Calu3 (cell line): ENCODE data around the gene HIF1AN. TPM values are rescaled to one million over a fixed set of nuclear protein-coding genes. Genes with fewer than 3 reads are reported as not detected.
A peak's percentile ranks its signal among the peaks of the same experiment; 100 is the strongest.

Source experiments
- BruUV-seq: library from RNA; stranded (reverse); fragments of 400-500 nt; replicated peaks from 2 replicates; lab custom pipeline; 2021; lab: Mats Ljungman, UMichigan
- CTCF ChIA-PET: fragments of 300-600 bp; sonication (Branson Sonifier 250); formaldehyde crosslinking; loops from one replicate; lab custom pipeline; 2022; ENCODE audit warnings: antibody characterized with exemption; lab: Charles Lee
- DNase-seq: peaks from one replicate; pipeline ENCODE4 v3.0.0; 2022
- H3K27ac Mint-ChIP-seq: one replicate; pipeline ENCODE4 v1.8.0; 2022; ENCODE audit warnings: mixed read lengths; ENCODE audit not compliant: unreplicated experiment
- H3K27me3 Mint-ChIP-seq: one replicate; pipeline ENCODE4 v1.8.0; 2022; ENCODE audit warnings: mixed read lengths; ENCODE audit not compliant: unreplicated experiment
- H3K36me3 Mint-ChIP-seq: one replicate; pipeline ENCODE4 v1.8.0; 2022; ENCODE audit warnings: mild to moderate bottlenecking, moderate library complexity, mixed read lengths; ENCODE audit not compliant: insufficient read depth, unreplicated experiment
- H3K4me1 Mint-ChIP-seq: one replicate; pipeline ENCODE4 v1.8.0; 2022; ENCODE audit warnings: mild to moderate bottlenecking, low read depth, mixed read lengths; ENCODE audit not compliant: unreplicated experiment
- H3K4me3 Mint-ChIP-seq: one replicate; pipeline ENCODE4 v1.8.0; 2022; ENCODE audit warnings: mild to moderate bottlenecking, low read depth, moderate library complexity, mixed read lengths; ENCODE audit not compliant: unreplicated experiment
- H3K9me3 Mint-ChIP-seq: one replicate; pipeline ENCODE4 v1.8.0; 2022; ENCODE audit warnings: low read depth, mixed read lengths; ENCODE audit not compliant: unreplicated experiment
- intact Hi-C: fragments of 100-400 bp; cut with micrococcal nuclease; formaldehyde crosslinking; loops from one replicate; pipeline ENCODE4 v1.10.0; 2022; ENCODE audit not compliant: unreplicated experiment
- total RNA-seq: library from RNA; stranded (reverse); gene quantifications from 2 replicates; pipeline ENCODE4 v1.2.3, GENCODE V29; 2022
- TF ChIP-seq, protein P1 (sequence below): fragments of 200-600 bp; IDR thresholded peaks from one replicate; pipeline ENCODE4 v1.8.0; 2022; ENCODE audit warnings: antibody characterized with exemption; ENCODE audit not compliant: unreplicated experiment

Gene HIF1AN
- total RNA-seq, 1 experiment from 2014 or later = 36.3 TPM

DNA sequence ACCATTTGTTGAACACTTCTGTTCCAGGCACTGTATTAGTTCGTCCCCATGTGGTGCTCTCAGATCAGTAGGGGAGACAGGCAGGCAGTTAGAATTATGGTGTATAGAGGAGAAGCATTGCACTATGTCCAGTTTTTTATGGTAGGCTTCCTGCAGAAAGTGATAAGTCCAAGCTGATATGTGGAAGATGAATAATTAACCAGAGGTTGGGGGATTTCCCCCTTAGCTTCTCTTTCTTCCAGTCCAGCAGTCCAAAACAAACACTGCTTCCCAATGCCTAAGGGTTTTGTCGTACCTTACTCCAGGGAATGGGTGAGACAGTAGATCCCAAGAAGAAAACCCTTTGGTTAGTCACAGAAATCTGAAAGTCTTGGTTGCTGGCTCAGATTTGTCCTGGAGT, 19.2 kb downstream of the HIF1AN start:
- CTCF ChIA-PET = interaction anchor here (0.8 to 0.9 kb wide), 2 partner anchors 19 to 368 kb away, joined by 3 to 4 read pairs; partner anchors contain the start of gene HIF1AN
- intact Hi-C loops = no loop called here
- Mint-ChIP-seq H3K27me3 (no peaks in the 10 kb centered on the region), H3K36me3 (peaks cover 10% of the 10 kb centered on the region), H3K4me1 (no peaks in the 10 kb centered on the region), H3K4me3 (no peak overlapping the region), H3K27ac (no peak overlapping the region), H3K9me3 (no peaks in the 10 kb centered on the region)
- no peak for DNase-seq
- TF ChIP-seq, protein P1, sequence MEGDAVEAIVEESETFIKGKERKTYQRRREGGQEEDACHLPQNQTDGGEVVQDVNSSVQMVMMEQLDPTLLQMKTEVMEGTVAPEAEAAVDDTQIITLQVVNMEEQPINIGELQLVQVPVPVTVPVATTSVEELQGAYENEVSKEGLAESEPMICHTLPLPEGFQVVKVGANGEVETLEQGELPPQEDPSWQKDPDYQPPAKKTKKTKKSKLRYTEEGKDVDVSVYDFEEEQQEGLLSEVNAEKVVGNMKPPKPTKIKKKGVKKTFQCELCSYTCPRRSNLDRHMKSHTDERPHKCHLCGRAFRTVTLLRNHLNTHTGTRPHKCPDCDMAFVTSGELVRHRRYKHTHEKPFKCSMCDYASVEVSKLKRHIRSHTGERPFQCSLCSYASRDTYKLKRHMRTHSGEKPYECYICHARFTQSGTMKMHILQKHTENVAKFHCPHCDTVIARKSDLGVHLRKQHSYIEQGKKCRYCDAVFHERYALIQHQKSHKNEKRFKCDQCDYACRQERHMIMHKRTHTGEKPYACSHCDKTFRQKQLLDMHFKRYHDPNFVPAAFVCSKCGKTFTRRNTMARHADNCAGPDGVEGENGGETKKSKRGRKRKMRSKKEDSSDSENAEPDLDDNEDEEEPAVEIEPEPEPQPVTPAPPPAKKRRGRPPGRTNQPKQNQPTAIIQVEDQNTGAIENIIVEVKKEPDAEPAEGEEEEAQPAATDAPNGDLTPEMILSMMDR = no peak
- no TSS peak for BruUV-seq

DNA sequence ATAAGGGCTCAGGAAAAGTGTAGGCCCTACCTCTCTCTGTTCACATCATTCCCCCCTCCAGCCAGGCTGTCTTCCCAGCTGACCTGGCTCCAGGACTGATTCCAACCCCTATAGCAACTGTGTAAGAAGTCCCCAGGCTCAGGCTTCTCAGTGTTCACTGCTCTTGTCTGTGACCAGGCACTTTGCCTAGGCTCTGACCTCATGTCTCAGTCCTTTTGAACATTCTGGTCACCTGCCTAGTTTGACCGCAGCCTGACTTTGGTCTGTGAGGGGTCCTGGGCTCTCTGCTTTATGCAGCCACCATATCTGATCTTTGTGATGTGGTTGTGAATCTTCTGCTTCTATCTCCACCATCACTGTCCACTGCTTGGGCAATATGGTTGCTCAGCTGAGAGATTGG, 24.5 kb downstream of the HIF1AN start:
- Mint-ChIP-seq H3K36me3 (peaks cover 17% of the 10 kb centered on the region), H3K4me3 (no peak overlapping the region), H3K4me1 (no peaks in the 10 kb centered on the region), H3K9me3 (no peaks in the 10 kb centered on the region), H3K27me3 (no peaks in the 10 kb centered on the region), H3K27ac (no peak overlapping the region)
- no TSS peak for BruUV-seq
- CTCF ChIA-PET = no interaction called here
- no peak for DNase-seq
- TF ChIP-seq, protein P1 = no peak
- intact Hi-C loops = no loop called here

DNA sequence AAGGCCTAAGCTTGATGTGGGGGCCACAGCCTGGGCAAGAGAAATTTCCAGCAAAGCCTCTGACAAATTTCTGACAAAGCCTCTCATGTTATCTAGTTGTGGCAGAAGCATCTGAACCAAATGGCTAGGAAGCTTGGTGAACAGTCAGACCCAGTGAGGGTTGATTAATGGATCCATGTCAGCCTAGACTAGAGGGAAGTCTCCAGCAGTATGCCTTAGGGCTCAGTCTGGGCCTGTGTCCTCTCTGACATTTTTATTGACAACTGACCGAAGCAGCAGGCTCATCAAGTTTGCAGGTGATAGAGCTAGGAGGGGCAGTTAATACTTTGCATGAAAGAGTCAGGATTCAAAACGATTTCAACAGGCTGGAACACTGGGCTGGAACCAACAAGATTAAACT, 25.3 kb downstream of the HIF1AN start:
- H3K4me3 Mint-ChIP-seq = no peak overlapping the region
- no peaks in the 10 kb centered on the region for H3K27me3 Mint-ChIP-seq
- CTCF ChIA-PET = no interaction called here
- peaks cover 17% of the 10 kb centered on the region for H3K36me3 Mint-ChIP-seq
- H3K4me1 Mint-ChIP-seq = no peaks in the 10 kb centered on the region
- no peak for DNase-seq
- no peaks in the 10 kb centered on the region for H3K9me3 Mint-ChIP-seq
- intact Hi-C loops = no loop called here
- TF ChIP-seq, protein P1 = no peak
- BruUV-seq = no TSS peak
- no peak overlapping the region for H3K27ac Mint-ChIP-seq

DNA sequence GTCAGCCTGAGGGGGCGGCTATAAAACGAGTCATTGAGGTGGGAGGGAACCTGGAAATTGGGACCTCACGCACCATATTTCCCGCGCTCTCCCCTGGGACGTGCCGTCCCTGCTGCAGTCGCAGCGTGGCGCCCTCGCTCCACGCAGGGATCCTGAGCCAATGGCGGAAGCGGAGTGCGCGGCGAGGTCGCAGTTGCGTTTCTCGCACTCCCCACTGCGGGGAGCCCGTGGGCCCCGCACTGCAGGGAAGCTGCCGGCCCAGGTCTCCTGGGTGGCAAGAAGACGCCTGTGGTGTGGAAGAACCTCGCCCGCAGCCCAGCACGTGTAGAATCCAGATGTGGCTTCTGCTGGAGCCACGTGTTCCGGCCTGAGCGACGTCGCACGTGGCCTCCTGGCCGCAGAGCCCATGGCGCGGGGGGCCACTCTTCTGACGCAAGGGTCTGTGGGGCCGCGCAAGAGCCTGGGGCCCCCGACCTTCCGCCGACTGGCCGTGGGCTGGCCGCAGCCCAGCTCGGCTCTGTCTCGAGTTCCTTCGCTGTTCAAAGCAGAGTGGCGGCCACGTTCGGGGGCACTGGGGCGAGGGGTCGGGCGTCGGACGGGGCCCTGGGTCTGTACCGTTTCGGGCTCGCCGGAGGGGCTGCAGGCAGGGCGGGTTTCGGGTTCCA, 26.4 kb downstream of the HIF1AN start:
- TF ChIP-seq, protein P1 = peak; percentile 23
- peaks cover 14% of the 10 kb centered on the region for H3K36me3 Mint-ChIP-seq
- H3K4me1 Mint-ChIP-seq = no peaks in the 10 kb centered on the region
- DNase-seq = peak; percentile 58
- no peak overlapping the region for H3K4me3 Mint-ChIP-seq
- H3K9me3 Mint-ChIP-seq = no peaks in the 10 kb centered on the region
- intact Hi-C loops = no loop called here
- BruUV-seq = no TSS peak
- CTCF ChIA-PET = interaction anchor here (1.5 kb wide), 1 partner anchor 316 kb away, joined by 7 read pairs; no protein-coding TSS in a partner anchor
- no peak overlapping the region for H3K27ac Mint-ChIP-seq
- no peaks in the 10 kb centered on the region for H3K27me3 Mint-ChIP-seq
